HG02870 (cell line): Measurements from ENCODE around the gene SOX8.
"Not testable (repeated sequence)": the region's sequence is repeated elsewhere in the genome, so short reads cannot be mapped to it uniquely, and the experiment has no call there.

Experiments
- ATAC-seq: cut with Tn5 transposase; IDR thresholded peaks from one replicate; pipeline ENCODE4 v1.9.1; 2021; ENCODE audit warnings: mild to moderate bottlenecking, moderate library complexity; ENCODE audit not compliant: unreplicated experiment

Gene SOX8

GRCh38 chr16:981695-982144 is at the start of gene SOX8:
Gene SOX8, plus strand, starts transcription at chr16:981770. Its CDS starts 153 bp downstream, at chr16:981923.
- no peak for ATAC-seq

- ATAC-seq: no peak
These were observed 48.7 kb upstream of the SOX8 start for GRCh38 chr16:932831-933330.

- ATAC-seq: no peak
These were observed 48.0 kb upstream of the SOX8 start for GRCh38 chr16:933581-933980.

GRCh38 chr16:934178-934577 is 47.4 kb upstream of the SOX8 start:
- ATAC-seq: no peak

- no peak for ATAC-seq
These were observed 45.9 kb upstream of the SOX8 start for GRCh38 chr16:935684-936083.

GRCh38 chr16:937311-937710 is 44.3 kb upstream of the SOX8 start:
- no peak for ATAC-seq

- no peak for ATAC-seq
These were observed 43.8 kb upstream of the SOX8 start for GRCh38 chr16:937723-938122.

GRCh38 chr16:938136-938535 is 43.4 kb upstream of the SOX8 start:
- ATAC-seq: no peak

GRCh38 chr16:938752-939151 is 42.8 kb upstream of the SOX8 start:
- no peak for ATAC-seq

GRCh38 chr16:939311-939710 is 42.3 kb upstream of the SOX8 start:
- no peak for ATAC-seq

GRCh38 chr16:939941-940340 is 41.6 kb upstream of the SOX8 start:
- ATAC-seq: no peak

- no peak for ATAC-seq
These were observed 39.0 kb upstream of the SOX8 start for GRCh38 chr16:942436-943060.

GRCh38 chr16:943971-944370 is 37.6 kb upstream of the SOX8 start:
- ATAC-seq: no peak

- ATAC-seq: no peak
These were observed 36.1 kb upstream of the SOX8 start for GRCh38 chr16:945271-946047.

- ATAC-seq: no peak
These were observed 35.5 kb upstream of the SOX8 start for GRCh38 chr16:946048-946395.

- no peak for ATAC-seq
These were observed 34.2 kb upstream of the SOX8 start for GRCh38 chr16:947255-947921.

- ATAC-seq: not testable (repeated sequence)
These were observed 33.7 kb upstream of the SOX8 start for GRCh38 chr16:947922-948303.

GRCh38 chr16:948767-949166 is 32.8 kb upstream of the SOX8 start:
- not testable (repeated sequence) for ATAC-seq

- not testable (repeated sequence) for ATAC-seq
These were observed 30.6 kb upstream of the SOX8 start for GRCh38 chr16:950733-951573.

- no peak for ATAC-seq
These were observed 29.8 kb upstream of the SOX8 start for GRCh38 chr16:951660-952301.
